HFF-Myc (cell line): Measurements from ENCODE around the gene CYB5A.
A peak's percentile ranks its signal among the peaks of the same experiment; 100 is the strongest.
"Not testable (repeated sequence)": the region's sequence is repeated elsewhere in the genome, so short reads cannot be mapped to it uniquely, and the experiment has no call there.

Experiments
- DNase-seq: peaks from one replicate; pipeline ENCODE4 v3.0.0-alpha.2; 2011; ENCODE audit warnings: low read depth; ENCODE audit errors: extremely low read depth
- H3K4me3 ChIP-seq: replicated peaks from 2 replicates; pipeline ENCODE4 v1.5.1; 2011; ENCODE audit warnings: low read depth, mild to moderate bottlenecking, control low read depth, low read length
- CTCF ChIP-seq: IDR thresholded peaks from 2 replicates; pipeline ENCODE4 v1.5.1; 2012; ENCODE audit warnings: mild to moderate bottlenecking, low read depth, low read length, control low read depth; ENCODE audit errors: missing control alignments

CYB5A gene

GRCh38 chr18:74294526-74294925 is 2.8 kb upstream of the CYB5A start:
- DNase-seq, result no peak
- no peak for TF ChIP-seq CTCF
- H3K4me3 ChIP-seq, result no peak overlapping the region

DNA sequence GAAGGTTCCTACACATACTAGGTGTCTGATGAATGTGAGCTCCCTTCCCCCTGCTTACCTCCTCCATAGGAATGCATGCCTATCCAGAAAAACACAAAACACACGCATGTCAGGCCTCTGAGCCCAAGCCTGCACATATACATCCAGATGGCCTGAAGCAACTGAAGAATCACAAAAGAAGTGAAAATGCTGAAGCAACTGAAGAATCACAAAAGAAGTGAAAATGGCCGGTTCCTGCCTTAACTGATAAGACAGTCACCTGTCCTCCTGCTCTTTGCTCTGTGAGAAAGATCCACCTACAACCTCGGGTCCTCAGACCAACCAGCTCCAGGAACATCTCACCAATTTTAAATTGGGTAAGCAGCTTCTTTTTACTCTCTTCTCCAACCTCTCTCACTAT is 1.2 kb upstream of the CYB5A start:
- DNase-seq, H3K4me3 ChIP-seq: not testable (repeated sequence)

DNA sequence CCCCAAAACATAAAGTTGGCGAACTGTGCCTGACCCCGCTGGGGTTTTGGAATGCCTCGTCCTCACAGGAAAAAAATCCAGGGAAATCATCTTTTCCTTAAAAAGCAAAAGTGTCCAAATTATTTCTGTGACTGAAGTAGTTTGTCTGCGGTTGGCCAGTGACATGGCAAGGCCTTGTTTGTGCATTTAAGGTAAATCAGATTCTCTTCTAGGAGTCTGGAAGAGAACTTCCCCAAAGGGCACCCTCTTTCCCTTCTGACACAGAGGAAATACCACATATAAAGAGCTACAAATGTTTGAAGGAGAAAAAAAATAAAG is 737 bp upstream of the CYB5A start:
- DNase-seq, result no peak
- no peak for TF ChIP-seq CTCF
- H3K4me3 ChIP-seq, result peak overlapping the region; percentile 94

DNA sequence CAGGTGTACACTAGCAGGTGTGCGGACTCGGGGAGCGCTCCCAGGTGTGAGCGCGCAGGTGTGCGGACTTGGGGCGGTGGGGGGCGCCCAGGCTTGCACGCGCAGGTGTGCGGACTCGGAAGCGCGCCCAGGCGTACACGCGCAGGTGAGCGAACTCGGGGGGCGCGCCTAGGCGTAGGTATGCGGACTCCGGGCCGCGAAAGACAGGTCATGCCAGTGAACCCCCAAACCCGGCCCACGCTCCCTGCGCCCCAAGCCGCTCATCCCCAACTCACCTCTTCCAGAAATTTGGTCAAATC is 342 bp downstream of the CYB5A start:
- TF ChIP-seq CTCF, result no peak
- no peak for DNase-seq

DNA sequence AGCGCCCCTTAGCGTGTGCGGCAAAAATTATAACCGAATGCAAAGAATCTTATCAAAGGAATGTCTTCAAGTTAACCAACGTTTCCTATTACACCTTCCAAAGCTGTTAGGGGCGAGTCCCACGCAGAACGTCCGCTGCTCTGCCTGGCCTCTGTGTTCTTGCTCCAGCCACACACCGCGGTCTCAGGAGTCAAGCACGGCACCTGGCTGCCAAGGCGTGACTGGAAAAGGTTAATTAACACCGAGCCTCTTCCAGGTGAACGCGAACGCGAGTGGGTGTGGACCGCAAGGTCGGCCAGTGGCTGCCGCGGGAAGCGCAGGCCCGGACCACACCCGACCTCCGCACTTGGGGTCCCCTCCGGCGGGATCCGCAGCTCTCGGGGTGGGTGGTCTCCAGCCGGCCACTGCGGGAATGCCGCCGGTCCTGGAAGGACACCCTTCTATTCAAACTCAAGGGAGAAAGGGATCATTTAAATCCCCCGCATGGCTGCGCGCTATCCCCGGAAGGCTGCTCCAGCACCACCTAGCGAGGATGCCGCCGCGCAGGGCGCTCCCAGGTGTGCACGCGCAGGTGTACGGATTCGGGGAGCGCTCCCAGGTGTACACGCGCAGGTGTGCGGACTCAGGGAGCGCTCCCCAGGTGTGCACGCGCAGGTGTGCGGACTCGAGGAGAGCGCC is 830 bp downstream of the CYB5A start:
- DNase-seq, result no peak
- no peak for TF ChIP-seq CTCF
- peak overlapping the region; percentile 94 for H3K4me3 ChIP-seq

More for the DNA sequence above, 342 bp downstream of the CYB5A start:
- peak overlapping the region; percentile 94 for H3K4me3 ChIP-seq

DNA sequence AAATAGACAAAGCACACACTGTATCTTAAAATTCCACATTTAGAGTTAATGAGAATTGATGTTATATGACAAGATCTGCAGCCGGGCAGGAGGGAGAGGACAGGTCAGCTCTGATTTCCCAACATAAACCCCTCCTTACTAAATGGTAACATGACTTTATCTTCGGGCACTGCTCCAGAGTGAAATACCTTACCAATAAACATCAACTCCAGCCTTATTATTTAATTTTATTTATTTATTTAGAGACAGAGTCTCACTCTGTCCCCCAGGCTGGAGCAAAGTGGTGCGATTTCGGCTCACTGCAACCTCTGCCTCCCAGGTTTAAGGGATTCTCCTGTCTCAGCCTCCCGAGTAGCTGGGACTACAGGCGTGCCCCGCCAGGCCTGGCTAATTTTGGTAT is 1.7 kb downstream of the CYB5A start:
- no peak overlapping the region for H3K4me3 ChIP-seq
- no peak for DNase-seq
- no peak for TF ChIP-seq CTCF

DNA sequence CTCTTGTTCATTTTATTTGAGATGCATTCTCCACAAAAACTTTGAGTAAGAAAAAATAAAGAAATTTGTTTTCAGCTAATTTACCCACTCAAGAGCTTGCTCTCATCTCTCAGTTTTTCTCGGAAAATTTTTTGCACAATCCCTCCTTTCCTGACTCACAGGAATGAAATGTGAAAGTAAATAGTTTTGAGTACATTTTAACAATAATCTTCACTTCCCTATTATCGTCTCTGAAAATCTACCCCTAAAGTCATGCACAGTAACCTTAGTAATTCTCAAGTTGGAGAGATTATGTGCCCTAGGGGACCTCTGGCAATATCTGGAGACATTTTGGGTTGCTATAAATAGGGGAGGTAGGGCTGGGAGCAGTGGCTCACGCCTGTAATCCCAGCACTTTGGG is 2.6 kb downstream of the CYB5A start:
- H3K4me3 ChIP-seq, result no peak overlapping the region
- no peak for DNase-seq
- TF ChIP-seq CTCF, result no peak
